Esophagus (tissue), 2 donors: ENCODE results near the gene TRIM43B. TPM values are rescaled to one million over a fixed set of nuclear protein-coding genes. Genes with fewer than 3 reads are reported as not detected.
"Not testable (repeated sequence)": the region's sequence is repeated elsewhere in the genome, so short reads cannot be mapped to it uniquely, and the experiment has no call there.

Experiments used
- H3K27ac ChIP-seq, 2 donors: one replicate each; pipeline ENCODE4 v1.5.1; 2013; ENCODE audit warnings: low read depth in 2 of 2, mild to moderate bottlenecking in 2 of 2, inconsistent platforms in 1 of 2, low read length in 1 of 2, moderate library complexity in 1 of 2
- H3K27me3 ChIP-seq, 2 donors: one replicate each; pipeline ENCODE4 v1.6.1; 2013; ENCODE audit warnings: low read length in 2 of 2, control low read depth in 1 of 2, mild to moderate bottlenecking in 1 of 2; ENCODE audit not compliant: insufficient read depth in 2 of 2, control insufficient read depth in 1 of 2
- H3K36me3 ChIP-seq, 2 donors: one replicate each; pipeline ENCODE4 v1.6.1; 2013; ENCODE audit warnings: low read length in 1 of 2; ENCODE audit not compliant: control insufficient read depth in 2 of 2, insufficient read depth in 2 of 2
- H3K4me1 ChIP-seq, 2 donors: one replicate each; pipeline ENCODE4 v1.6.1; 2013; ENCODE audit warnings: low read length in 1 of 2; ENCODE audit not compliant: control insufficient read depth in 2 of 2, insufficient read depth in 2 of 2
- H3K4me3 ChIP-seq, 2 donors: one replicate each; pipeline ENCODE4 v1.5.1; 2013; ENCODE audit warnings: low read length in 2 of 2, mild to moderate bottlenecking in 2 of 2, low read depth in 1 of 2, moderate library complexity in 1 of 2
- H3K9me3 ChIP-seq, 2 donors: one replicate each; pipeline ENCODE4 v1.6.1; 2013; ENCODE audit warnings: mild to moderate bottlenecking in 2 of 2, low read depth in 1 of 2, low read length in 1 of 2, moderate library complexity in 1 of 2; ENCODE audit not compliant: control insufficient read depth in 2 of 2, insufficient read depth in 1 of 2
- WGBS, 2 donors: extraction: QIAGEN DNeasy Blood & Tissue Kit; methylation state at CpG; one replicate each; pipeline ENCODE4 v1.1.7; 2013; 5-methylcytosine and 5-hydroxymethylcytosine counted together
- polyA plus RNA-seq, 2 donors: library from polyadenylated mRNA; stranded (reverse); fragments of 200-250 nt; gene quantifications; one replicate each; pipeline ENCODE4 v1.2.3, GENCODE V29; 2013
- donor health status: healthy with polysubstance abuse.
- donor health status: Bipolar disorder and iron deficiency.

Gene TRIM43B
- polyA plus RNA-seq, 2 donors, result 0.01 TPM; not detected in 1

GRCh38 chr2:95505222-95505621 is 20.7 kb upstream of the TRIM43B start:
- no peak overlapping the region for H3K4me3 ChIP-seq
- no peak overlapping the region for H3K27ac ChIP-seq
- no peaks in the 10 kb centered on the region for H3K9me3 ChIP-seq
- whole genome bisulfite sequencing, 2 donors, result 81 to 90% methylated on average over 4 of the region's 4 CpGs
- no peaks in the 10 kb centered on the region for H3K4me1 ChIP-seq
- H3K36me3 ChIP-seq, result no peaks in the 10 kb centered on the region
- no peaks in the 10 kb centered on the region for H3K27me3 ChIP-seq

- no peak overlapping the region for H3K27ac ChIP-seq
Observed at GRCh38 chr2:95500854-95501253, 16.3 kb upstream of the TRIM43B start.

GRCh38 chr2:95492076-95492475 is 7.5 kb upstream of the TRIM43B start:
- H3K4me1 ChIP-seq, H3K27ac ChIP-seq, H3K27me3 ChIP-seq, H3K4me3 ChIP-seq, H3K9me3 ChIP-seq, H3K36me3 ChIP-seq: not testable (repeated sequence)
- WGBS, 2 donors, result 48 to 59% methylated on average over 1 of the region's 1 CpG

More at GRCh38 chr2:95500854-95501253, 16.3 kb upstream of the TRIM43B start:
- Histone ChIP-seq H3K9me3 (no peaks in the 10 kb centered on the region), H3K27me3 (no peaks in the 10 kb centered on the region), H3K4me3 (no peak overlapping the region), H3K36me3 (no peaks in the 10 kb centered on the region), H3K4me1 (no peaks in the 10 kb centered on the region)

- H3K36me3 ChIP-seq, H3K4me1 ChIP-seq, H3K4me3 ChIP-seq, H3K27ac ChIP-seq, H3K27me3 ChIP-seq, H3K9me3 ChIP-seq: not testable (repeated sequence)
- no CpG with 5 or more reads among the region's 3 CpGs for WGBS, 2 donors
Observed at GRCh38 chr2:95475025-95475424, 9.5 kb downstream of the TRIM43B start.

GRCh38 chr2:95467984-95468383 is 16.6 kb downstream of the TRIM43B start:
- not testable (repeated sequence) for H3K27me3 ChIP-seq, H3K9me3 ChIP-seq, H3K27ac ChIP-seq, H3K4me1 ChIP-seq, H3K36me3 ChIP-seq, H3K4me3 ChIP-seq
- WGBS, 2 donors, result no CpG with 5 or more reads among the region's 3 CpGs

GRCh38 chr2:95466572-95466971 is 18.0 kb downstream of the TRIM43B start:
- no CpG with 5 or more reads among the region's 2 CpGs for WGBS, 2 donors
- not testable (repeated sequence) for H3K4me3 ChIP-seq, H3K27me3 ChIP-seq, H3K4me1 ChIP-seq, H3K36me3 ChIP-seq, H3K9me3 ChIP-seq, H3K27ac ChIP-seq

GRCh38 chr2:95463292-95463691 is 21.3 kb downstream of the TRIM43B start:
- not testable (repeated sequence) for H3K27ac ChIP-seq, H3K27me3 ChIP-seq, H3K4me1 ChIP-seq, H3K36me3 ChIP-seq, H3K9me3 ChIP-seq, H3K4me3 ChIP-seq
- WGBS, 2 donors, result no CpG with 5 or more reads among the region's 3 CpGs

GRCh38 chr2:95445317-95445716 is 39.2 kb downstream of the TRIM43B start:
- not testable (repeated sequence) for H3K4me1 ChIP-seq, H3K27ac ChIP-seq, H3K4me3 ChIP-seq, H3K9me3 ChIP-seq, H3K36me3 ChIP-seq, H3K27me3 ChIP-seq
- WGBS, 2 donors, result no CpG with 5 or more reads among the region's 2 CpGs

GRCh38 chr2:95442474-95443099 is 42.0 kb downstream of the TRIM43B start:
- not testable (repeated sequence) for H3K4me3 ChIP-seq, H3K27me3 ChIP-seq, H3K9me3 ChIP-seq, H3K36me3 ChIP-seq, H3K4me1 ChIP-seq, H3K27ac ChIP-seq
- no CpG with 5 or more reads among the region's 2 CpGs for WGBS, 2 donors

GRCh38 chr2:95435872-95436209 is 48.7 kb downstream of the TRIM43B start:
- H3K4me1 ChIP-seq, H3K36me3 ChIP-seq, H3K9me3 ChIP-seq, H3K27me3 ChIP-seq, H3K27ac ChIP-seq, H3K4me3 ChIP-seq: not testable (repeated sequence)
- WGBS, 2 donors, result 63 to 64% methylated on average over 3 of the region's 5 CpGs
